A549 treated with AZD9567 at 1 μM for 4 hours (cell line): Measurements from ENCODE around the gene PTPN14. TPM values are rescaled to one million over a fixed set of nuclear protein-coding genes. Genes with fewer than 3 reads are reported as not detected.

Experiments used
- total RNA-seq: library from RNA; stranded (reverse); fragments of 200-300 nt; extraction: Qiagen RNA extraction; gene quantifications from 5 replicates; pipeline ENCODE4 v1.2.3, GENCODE V29; 2022; ENCODE audit not compliant: insufficient read depth

PTPN14 gene
- 7.4 to 10.7 TPM (median 10.1 TPM) in 5 replicates for total RNA-seq

GRCh38 chr1:214551436-214552173 is at the start of gene PTPN14:
Gene PTPN14, minus strand, starts transcription at chr1:214551602. Its CDS starts 86,799 bp downstream, at chr1:214464803.

Other genes starting within 250 kb of the PTPN14 start
- gene CENPF, start 51.6 kb upstream of the PTPN14 start, total RNA-seq, result 61.5 to 82.4 TPM (median 68.2 TPM) in 5 replicates